Measurements from ENCODE around the gene TNIK. TPM values are rescaled to one million over a fixed set of nuclear protein-coding genes. Genes with fewer than 3 reads are reported as not detected.
"Not testable (repeated sequence)": the region's sequence is repeated elsewhere in the genome, so short reads cannot be mapped to it uniquely, and the experiment has no call there.

TNIK gene
- total RNA-seq, 1 donor from 2014 or later, result 56.6 TPM

DNA sequence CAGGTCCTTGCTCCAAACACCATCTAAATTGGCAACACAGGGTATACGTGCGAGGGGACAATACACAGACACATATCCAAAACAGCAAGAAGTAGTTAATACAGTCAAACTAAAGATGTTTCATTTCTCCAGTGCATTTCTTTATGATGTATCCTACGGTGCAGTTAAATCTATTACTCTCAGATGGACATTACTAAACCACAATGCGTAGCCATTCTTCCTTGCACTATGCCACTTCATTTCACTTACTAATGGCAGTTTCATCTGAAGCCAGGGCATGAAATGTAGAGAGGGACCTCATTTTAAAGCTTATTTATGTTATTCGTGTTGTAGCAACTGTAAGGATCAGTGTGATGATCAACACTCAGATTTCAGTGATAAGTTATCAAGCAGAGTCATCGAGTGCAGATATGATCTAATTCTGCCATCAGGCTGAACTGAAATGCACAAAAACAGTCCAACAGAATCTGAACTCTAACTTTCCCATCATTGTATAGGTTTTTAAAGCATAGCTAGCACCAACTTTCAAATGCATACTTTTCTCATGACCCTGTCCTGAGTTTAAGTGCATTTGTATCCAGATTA lies 14.5 kb downstream of the TNIK start:
- DNase-seq, result no peak

DNA sequence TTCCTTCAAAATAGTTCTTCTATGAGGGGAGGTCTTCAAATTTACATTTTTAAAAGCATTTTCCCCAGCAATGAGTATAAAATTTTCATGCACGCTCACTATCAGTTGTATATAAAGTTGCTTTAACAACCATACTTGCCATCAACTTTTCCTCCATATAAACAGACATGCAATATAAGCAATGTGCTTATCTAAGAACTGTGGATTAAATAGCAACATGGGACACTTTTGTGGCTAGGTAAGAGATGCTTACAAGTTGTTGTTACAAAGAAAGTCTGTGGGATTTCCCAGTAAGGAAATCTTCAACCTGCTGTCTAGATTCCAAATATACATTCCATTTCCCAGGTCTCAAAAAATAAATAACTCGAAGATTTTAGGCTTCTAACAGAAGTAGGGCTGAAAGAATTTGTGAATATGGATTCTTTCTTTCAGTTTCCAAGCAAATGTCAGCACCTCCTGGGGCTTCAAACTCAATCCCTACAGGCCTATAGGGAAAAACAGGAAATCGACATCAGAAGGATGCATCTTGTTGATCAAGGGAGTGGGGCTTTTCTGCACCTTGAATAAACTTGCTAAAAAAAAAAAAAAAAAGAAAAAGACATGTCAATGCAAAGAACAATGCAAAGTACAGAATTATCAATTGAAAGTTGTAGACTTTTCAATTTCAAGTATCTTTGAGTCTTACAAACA lies 16.1 kb downstream of the TNIK start:
- no peak for DNase-seq

DNA sequence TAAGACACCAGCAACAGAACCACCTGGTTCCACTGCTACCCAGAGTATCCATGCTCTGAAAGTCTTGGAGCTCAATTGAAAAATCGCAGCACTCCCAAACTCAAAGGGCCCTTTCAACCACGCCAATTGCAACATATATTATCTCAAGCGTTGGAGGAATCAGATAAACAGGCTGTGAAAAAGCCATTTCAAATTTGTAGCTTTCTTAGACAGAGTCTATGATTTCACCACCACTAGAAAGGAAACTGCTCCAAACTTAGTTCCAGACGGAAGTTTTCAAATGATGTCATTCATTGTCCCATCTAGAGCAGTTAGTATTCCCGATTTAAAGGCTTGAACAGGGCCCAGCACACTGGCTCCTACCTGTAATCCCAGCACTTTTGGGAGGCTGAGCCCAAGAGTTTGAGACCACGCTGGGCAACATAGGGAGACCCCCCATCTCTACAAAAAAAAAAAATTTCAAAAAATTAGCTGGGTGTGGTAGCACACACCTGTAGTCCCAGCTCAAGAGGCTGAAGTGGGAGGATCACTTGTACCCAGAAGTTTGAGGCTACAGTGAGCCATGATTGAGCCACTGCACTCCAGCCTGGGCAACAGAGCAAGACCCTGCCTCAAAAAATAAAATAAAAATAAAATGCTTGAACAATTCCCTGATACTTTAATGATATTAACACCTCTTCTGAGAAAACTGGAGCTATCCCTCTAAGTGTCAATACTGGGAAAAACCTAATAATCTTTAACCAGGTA lies 16.8 kb downstream of the TNIK start:
- no peak for DNase-seq

GRCh38 chr3:171442184-171442583 lies 18.0 kb downstream of the TNIK start:
- DNase-seq, result no peak

DNA sequence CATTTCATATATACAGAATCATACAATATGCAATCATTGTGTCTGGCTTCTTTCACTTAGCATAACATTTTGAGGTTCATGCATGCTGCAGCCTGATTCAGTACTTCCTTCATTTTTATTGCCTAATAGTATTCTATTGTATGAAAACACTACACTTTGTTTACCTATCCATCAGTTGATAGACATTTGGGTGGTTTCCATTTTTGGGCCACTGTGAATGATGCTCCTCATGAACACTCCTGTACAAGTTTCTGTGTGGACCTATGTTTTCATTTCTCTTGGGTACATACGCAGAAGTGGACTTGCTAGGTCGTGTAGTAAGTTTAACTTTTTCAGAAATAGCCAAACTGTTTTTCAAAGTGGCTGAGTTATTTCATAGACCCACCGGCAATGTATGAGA lies 18.8 kb downstream of the TNIK start:
- DNase-seq, result no peak

DNA sequence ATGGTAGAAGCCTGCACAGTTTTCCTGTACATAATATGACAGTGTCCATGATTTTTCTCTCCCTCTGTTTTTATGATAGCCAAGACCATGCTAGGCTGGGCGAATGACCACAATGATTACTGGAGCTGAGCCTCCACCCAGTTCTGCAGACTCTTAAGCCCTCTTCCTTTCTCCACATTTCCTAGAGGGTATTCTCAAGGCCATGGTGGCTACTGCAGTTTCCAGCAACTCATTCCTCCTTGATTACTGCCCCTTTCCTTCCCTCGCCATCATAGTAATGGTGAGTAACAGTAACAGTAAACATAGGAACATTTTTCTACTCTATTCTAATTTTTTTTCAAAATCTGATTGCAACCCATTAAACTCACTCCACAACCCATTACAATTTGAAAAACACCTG lies 20.2 kb downstream of the TNIK start:
- no peak for DNase-seq

DNA sequence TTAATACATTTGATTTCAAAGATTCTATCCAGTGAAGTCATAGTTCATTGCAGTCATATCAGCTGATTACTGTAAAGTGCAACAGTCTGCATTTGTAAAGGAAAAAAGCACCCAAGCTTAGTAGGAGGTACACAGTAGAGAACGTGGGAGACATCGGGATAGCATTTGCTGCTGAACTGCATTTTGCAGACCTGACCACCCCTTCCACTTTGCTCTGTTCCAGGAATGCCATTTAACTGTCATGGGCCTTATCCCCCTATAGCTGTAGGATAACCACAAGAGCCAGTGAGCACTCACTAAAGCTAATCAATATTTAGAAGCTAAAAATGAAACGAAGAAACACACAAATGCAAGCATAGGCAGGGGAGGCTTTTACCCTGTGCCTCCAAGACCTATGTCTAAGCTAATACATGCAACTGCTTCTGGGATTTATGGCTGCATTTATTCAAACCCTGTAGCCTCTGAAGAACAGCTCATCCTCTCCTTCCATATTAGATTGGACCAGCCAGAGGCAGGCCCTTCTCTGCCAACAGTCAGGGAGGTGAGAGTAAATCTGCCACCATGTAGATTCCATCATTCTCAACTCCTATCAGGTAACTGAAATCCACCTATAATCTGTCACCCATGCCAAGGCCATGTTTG lies 23.0 kb downstream of the TNIK start:
- DNase-seq, result no peak

- DNase-seq, result no peak
These were observed 23.8 kb downstream of the TNIK start for GRCh38 chr3:171436380-171436779.

DNA sequence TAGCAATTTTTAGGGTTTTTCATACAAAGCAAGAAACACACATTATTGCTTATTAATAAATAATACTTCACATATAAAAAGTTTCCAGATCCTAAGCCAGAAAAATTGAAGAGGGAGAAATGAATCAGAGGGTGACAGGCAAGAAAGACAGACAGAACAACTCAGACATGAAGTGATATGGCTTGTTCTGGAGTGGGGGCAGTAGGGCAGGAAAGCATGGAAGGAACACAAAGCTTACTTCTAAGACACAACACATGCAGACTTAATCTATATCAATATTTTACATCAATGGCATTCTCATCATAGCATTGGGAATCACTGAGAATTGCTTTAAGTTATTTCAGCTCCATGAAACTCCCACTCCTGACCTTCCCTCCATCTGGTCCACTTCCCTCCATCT lies 24.4 kb downstream of the TNIK start:
- no peak for DNase-seq

DNA sequence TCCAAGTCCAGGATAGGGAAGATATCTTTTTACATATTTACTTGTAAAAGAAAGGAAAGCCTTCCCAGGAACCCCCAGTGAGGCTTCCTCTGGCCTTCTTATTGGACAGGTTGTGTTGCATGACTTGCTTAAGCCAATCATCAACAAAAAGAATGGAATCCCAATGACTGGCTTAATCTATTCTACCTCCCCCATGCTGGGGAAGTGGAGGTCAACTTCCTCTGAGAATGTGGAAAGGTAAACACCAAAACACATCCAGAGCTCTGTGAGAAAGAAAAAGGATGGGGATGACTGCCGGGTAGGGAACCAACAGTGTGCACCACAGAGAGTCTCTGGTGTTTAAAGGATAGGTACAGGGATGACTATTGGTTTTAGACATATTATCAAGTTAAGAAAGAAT lies 25.1 kb downstream of the TNIK start:
- DNase-seq, result no peak

GRCh38 chr3:171432548-171432947 lies 27.7 kb downstream of the TNIK start:
- DNase-seq, result no peak

GRCh38 chr3:171431550-171431949 lies 28.7 kb downstream of the TNIK start:
- no peak for DNase-seq

- DNase-seq, result no peak
These were observed 29.7 kb downstream of the TNIK start for GRCh38 chr3:171430530-171430929.

DNA sequence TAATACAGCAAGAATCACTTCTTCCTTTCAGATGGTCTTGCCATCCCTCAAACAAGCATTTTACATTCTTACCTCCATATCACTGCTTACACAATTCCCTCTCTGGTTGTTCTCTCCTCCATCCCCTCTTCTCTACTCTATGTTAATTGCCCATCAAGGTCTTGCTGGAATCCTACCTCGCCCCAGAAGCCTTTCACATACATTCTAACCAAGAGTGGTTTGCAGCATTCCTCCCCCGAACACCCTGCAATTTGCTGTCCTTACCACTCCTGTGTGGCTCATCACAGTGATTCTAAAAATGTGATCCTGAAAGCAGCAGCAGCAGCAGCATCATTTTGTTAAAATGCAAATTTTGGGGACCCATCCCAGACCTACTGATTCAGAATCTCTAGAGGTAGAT lies 30.6 kb downstream of the TNIK start:
- DNase-seq, result no peak

DNA sequence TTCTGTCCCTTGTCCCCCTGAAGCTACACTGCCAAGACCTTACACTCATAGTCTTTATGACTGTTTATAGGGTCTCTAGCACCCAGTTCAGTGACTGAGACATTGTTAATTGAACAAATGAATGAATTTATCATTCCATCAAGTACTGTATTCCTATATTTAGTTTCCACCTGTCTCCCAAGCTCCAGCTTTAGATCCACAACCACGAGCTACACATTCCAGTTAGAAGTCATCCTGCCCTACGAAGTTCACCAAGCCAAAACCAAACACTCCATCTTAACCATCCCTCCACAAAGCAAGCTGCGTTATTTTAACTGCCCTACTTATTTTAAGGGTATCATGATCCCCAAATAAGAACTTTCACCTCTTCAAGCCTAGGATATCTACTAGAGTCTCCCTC lies 31.3 kb downstream of the TNIK start:
- no peak for DNase-seq

DNA sequence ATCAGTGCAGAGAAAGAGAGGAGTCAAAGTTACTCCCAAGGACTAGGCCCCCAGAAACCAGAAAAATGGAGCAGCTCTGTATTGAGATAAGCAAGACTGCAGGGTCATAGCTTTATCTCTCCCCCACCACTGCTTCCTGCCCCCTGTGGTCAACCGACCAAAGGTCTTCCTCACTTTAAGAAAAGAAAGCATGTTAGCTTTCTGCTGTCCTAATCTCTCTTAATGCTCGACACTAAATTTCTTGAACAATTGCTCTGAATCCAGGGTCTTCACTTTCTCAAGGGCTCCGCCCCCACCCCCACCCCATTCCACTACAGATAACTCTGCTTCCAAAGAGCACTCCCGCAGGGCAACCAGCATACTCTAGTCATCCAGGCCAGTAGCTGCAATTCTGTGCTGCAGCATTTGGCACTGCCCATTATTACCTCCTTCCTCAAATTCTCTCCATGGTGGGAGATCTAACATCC lies 31.9 kb downstream of the TNIK start:
- DNase-seq, result no peak

DNA sequence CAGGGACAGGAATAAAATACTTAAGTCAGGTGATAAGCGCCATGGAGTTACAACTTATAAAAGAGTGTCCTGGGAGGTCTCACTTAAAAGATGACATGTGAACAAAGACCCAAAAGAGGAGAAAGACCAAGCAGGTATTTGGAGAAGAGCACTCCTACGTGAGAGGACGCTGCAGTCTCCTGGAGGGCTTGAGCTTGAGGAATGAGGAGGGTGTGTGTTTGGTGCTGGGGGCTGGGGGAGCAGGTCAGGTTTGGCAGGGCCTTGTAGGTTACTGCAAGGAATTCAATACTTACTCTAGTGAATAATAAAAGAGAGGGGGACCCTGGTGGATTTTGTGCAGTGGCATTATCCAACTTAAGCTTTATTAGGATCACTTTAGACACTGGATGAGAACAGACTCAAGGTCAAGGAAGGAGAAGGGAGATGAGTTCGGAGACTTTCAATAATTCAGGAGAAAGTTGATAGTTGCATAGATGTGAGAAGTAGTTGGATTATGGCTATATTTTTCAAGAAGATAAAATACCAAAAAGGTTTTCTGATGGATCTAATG lies 32.4 kb downstream of the TNIK start:
- no peak for DNase-seq

DNA sequence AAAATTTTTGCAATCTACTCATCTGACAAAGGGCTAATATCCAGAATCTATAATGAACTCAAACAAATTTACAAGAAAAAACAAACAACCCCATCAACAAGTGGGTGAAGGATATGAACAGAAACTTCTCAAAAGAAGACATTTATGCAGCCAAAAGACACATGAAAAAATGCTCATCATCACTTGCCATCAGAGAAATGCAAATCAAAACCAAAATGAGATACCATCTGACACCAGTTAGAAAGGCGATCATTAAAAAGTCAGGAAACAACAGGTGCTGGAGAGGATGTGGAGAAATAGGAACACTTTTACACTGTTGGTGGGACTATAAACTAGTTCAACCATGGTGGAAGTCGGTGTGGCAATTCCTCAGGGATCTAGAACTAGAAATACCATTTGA lies 36.1 kb downstream of the TNIK start:
- not testable (repeated sequence) for DNase-seq

DNA sequence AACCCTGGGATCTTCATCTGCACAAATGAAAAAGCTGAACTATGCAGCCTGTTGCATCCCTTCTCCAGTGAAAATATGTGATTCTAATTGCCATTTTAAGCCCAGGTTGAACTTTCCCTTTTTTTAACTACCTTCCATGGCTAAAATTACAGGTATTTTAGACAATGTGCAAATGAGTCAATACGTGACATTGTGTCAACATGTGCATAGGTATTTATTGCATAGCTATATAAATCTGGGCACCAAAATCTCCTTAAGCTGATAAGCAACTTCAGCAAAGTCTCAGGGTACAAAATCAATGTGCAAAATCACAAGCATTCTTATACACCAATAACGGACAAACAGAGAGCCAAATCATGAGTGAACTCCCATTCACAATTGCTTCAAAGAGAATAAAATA lies 37.4 kb downstream of the TNIK start:
- DNase-seq, result not testable (repeated sequence)

- DNase-seq, result no peak
These were observed 39.5 kb downstream of the TNIK start for GRCh38 chr3:171420667-171421066.

GRCh38 chr3:171419457-171419856 lies 40.7 kb downstream of the TNIK start:
- no peak for DNase-seq

DNA sequence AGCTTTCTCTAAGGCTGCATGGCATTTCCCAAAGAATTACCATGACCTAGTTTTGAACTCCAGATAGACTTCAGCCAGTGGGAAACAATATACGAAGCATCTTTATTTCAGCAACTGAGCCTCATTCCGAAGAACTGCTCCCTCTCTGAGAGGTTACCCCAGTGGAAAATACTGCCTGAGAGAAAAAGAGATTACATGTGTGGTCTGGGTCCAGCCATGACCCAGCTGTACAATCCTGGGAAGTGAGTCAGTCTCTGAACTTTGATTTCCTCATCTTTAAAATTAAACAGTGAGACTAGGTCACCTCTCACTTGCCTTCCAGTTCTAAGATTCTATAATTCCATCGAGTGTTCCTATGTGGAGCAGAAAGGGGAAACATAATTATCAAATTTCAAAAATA lies 42.4 kb downstream of the TNIK start:
- no peak for DNase-seq

DNA sequence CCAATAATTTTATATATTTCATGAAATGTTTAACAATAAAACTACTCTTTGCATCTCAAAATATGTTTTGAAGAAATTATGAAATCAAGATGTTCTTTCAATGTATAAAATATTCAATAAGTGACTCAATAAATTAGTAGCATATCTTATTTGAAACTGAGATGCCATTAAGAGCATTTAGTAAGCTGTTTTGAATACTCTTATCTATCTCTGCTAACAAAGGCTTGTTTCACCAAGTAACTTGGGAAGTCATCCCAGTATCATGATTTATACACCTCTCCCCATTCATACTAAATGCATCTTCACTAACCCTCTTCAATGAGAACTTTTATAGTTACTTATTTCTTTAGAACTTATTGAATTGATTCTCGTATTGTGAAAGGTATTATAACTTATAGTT lies 43.1 kb downstream of the TNIK start:
- no peak for DNase-seq

Measured in tongue (tissue), 2 donors.